Fibroblast of skin of abdomen (primary cell): ENCODE data around the gene CEP112.

ENCODE experiments used
- DNase-seq: peaks from one replicate; pipeline ENCODE4 v3.0.0-alpha.2; 2013

The CEP112 gene

GRCh38 chr17:65925606-65926307 lies 266.2 kb downstream of the CEP112 start:
- peak; percentile 4 for DNase-seq

GRCh38 chr17:65920996-65921395 lies 270.9 kb downstream of the CEP112 start:
- no peak for DNase-seq

DNA sequence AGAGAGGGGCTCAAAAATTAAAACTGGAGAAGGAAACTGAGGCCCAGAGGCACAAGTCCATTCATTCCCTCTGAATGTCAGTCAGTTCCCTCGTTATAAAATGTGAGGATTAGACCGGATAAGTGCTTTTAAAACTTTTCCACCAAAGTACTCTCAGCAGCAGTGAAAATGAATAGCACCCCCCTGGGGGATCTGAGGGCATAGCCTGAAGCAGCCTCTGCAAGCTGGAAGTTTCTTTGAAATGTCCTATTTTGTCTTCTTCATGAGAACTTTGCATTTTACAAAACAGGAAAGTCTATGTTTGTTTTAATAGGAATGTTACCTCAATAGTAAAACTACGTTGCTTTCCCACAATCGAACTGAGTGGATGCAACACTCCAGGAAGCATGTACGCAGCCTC lies 273.0 kb downstream of the CEP112 start:
- peak; percentile 5 for DNase-seq

DNA sequence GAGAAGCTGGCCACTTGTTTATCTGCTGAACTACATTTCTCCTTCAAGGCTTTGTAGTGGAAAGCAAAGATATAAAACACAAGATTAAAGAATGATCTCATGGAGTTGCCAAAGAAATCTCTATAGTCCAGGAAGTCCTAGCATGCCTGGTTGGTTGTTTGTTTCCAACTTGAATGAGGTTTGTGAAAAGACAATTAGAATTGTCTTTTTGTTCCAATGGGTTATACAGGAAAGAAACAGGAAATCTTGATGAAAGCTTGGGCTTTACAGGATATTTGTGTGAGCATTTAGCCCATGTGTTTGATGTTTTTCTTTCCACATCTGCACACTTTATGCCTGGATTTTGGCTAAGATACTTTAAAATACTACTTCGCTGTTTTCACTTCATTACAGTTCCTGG lies 273.4 kb downstream of the CEP112 start:
- no peak for DNase-seq

DNA sequence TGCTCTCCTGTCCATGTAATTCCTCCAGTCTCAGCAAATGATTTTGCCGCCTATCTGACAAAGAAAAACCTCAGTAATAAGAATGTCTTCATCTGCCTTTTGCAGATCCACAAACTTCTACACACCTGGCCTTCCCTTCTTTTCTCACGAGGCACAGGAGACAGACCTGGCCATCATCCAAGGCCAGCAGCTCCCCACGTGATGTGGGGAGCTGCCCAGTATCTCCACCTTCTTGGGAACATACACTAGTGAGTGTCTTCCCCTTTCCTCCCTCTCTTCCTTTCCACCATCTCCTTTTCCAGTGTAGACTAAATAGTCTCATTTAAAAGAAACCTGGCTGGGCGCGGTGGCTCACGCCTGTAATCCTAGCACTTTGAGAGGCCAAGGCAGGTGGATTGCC lies 274.4 kb downstream of the CEP112 start:
- DNase-seq, result no peak

GRCh38 chr17:65916425-65916824 lies 275.5 kb downstream of the CEP112 start:
- no peak for DNase-seq

DNA sequence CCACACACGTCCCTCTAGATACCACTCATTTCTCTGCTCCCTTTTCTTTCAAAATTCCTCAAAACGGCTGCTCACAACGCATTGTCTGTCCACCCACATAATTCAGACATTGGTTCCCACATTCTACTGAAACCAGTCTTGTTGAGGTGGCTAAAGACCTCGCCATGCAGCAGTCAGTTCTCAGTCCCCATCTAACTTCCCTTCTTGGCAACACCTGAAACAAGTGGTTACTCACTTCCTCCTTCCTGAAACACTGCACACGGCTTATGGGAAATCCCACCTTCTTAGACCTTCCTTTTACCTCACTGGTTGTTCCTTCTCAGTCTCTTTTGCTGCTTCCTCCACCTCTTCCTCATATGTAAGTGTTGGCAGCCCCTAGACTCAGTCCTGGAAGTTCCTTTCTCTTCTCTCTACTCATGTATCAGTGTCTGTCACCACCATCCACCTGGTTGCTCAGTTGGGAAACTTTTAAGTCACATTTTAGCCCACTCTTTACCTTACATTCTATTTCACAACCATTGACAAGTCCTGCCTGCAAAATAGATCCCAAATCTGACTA lies 277.1 kb downstream of the CEP112 start:
- DNase-seq, result no peak

DNA sequence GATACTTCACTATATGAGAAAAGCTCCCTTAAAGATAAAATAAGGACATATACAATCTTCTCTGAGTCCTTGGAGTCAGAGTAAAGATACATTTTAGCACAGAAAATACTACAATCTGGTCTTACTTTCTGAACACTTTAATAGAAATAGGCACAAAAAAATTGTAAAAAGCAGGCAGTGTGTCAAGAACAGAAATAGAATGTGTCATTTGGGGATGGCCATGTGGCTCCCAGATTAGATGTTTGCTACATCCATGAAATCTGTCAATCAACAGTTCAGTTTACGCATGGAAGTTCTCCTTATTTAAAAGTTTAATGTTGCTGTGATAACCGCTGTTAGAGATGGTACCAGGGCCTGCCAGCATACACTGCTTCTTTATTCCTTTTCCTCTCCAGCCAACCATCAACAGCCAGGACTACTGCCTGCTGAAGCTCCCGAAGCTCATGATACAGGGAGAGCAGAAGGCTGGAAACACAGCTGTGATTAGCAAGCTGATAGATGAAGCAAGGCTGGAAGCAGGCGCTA lies 278.5 kb downstream of the CEP112 start:
- DNase-seq, result no peak

- DNase-seq, result no peak
These were observed 281.1 kb downstream of the CEP112 start for GRCh38 chr17:65910836-65911235.

GRCh38 chr17:65902831-65903522 lies 289.0 kb downstream of the CEP112 start:
- no peak for DNase-seq

DNA sequence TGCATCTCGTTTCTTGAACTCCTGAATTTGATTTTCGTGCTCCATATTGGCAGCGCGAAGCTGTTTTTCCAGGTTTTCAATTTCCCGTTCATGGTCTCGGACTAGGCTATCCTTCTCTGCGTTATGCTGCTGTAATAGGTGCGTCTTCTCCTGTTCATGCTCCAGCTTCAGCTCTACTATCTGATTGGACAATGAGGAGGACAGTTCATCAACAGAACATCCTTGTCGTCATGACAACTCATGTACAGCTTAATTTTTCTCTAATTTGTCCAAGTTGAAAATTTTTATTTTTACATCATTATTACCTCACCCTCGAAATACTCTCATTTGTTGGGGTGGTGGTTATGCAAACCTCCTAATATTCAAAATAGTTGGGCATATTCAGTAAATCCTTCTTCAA lies 289.8 kb downstream of the CEP112 start:
- DNase-seq, result no peak

- DNase-seq, result no peak
These were observed 290.5 kb downstream of the CEP112 start for GRCh38 chr17:65901394-65901793.

GRCh38 chr17:65900216-65900615 lies 291.7 kb downstream of the CEP112 start:
- DNase-seq, result no peak

DNA sequence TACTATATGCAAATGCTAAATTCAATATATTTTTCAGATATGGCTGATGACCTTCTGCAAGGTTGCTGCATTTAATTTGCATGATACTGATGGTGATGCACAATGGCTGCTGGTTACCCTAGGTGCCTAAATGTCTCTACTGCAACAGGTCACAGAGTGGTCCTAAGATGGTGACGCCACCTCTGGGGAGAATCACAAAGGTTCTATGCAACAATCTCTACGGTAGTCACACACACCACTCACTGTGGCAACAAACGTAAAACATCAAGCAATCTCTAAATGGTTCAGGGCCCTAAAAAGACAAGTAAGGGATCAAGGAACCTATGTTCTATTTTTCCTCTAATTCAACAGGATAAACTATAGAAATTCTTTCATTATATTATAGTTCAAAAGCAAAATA lies 293.3 kb downstream of the CEP112 start:
- DNase-seq, result no peak

DNA sequence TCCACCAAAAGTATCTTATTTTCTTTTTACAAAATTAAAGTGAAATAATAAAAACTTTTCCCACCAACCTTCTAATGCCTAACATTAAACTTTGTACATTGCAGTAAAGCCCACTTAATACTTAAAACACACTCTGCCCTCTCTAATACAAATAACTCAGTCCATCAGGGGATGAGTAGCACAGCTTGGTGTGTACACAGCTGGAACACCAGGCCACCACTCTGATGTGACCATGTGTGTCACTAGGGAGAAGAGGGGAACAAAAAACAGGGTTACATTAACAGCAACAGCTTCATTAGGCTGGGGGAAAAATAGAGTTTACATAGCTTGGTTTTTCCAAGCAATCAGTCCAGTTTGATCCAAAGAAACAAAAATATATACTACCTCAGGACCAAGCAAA lies 295.0 kb downstream of the CEP112 start:
- no peak for DNase-seq

GRCh38 chr17:65895969-65896368 lies 296.0 kb downstream of the CEP112 start:
- no peak for DNase-seq

- DNase-seq, result no peak
These were observed 298.1 kb downstream of the CEP112 start for GRCh38 chr17:65893692-65894279.

DNA sequence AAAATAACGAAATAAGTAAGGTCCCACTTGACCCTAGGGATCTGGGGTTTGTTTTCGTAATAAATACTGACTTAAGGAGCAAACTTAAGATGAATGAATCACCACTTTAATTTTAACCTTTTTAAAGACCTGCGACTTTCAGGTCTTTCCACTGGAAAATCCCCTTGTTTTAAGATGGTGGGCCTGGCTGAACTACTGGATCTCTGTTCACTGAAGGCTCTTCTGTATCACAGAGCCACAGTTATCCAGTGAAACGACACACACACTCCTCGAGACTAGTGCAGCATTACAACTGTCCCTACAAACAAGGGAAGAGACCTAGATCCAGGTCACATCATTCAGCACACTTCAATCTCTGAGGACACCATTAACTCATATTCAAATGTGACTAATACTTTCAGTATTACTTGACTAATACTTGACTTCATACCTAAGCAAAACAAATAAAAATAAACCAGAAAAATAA lies 299.0 kb downstream of the CEP112 start:
- no peak for DNase-seq

DNA sequence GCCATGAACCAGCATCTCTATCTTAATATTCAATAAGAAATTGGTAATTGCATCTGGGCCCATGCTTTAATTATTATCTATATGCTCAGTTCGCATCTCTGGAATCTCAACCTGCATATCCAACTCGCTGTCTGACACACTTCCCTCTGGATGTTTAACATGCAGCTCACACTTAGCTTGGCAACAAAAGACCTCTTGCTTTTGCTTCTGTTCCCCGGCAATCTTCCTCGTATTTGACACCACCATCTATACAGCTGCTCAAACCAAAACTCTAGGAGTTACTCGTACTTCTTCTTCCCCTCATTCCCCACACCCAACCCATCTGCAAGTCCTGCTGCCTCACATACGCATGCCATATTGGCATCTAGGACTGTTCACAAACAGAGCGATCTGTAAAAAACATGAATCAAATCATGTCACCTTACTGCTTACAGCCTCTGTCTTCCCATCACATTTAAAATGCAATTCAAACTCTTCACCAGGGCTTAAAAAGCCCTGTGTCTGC lies 300.6 kb downstream of the CEP112 start:
- no peak for DNase-seq

GRCh38 chr17:65888649-65889048 lies 303.3 kb downstream of the CEP112 start:
- DNase-seq, result peak; percentile 73

DNA sequence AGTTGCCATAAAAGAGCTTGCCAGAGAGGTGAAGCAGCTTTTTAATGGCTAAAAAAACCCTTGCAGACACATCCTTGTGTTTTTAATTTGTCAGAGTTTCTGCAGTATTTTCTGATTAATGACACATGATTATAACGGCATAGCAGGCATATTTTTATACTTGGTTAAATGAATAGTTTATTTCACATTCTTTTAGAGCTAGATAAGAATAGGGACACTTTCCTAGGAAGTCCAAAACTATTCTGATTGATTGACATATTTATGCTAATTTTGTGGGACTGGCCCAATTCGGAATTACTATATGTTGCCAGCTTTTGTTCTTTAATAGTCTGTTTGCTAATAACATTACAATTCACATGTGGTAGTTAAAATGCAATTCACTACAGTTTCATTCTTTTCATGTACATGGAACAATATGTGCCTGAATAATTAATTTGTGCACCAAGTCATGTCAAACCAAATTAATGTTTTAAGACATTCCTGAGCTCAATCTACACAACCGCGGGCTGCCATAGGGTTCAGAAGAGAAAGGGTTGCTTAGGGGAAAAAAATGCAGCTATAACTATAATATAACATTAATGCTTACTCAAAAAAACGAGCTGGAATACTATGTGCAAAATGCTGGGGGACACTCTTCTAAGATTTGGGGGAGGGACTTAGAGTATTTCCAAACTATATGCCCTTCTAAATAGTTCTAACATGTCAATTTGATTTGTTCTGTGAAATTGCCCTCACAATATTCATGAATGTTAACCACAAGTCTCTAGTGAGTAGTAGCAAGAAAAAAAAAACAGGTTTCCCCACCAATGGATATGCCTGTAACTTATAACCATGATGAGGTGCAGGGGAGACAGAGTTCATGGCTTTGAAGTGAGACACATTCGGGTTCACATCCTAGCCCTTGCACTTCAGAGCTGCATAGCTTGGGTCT lies 305.4 kb downstream of the CEP112 start:
- peak; percentile 87 for DNase-seq
